HG03108 (cell line): ENCODE data around the gene MYO15A.
A peak's percentile ranks its signal among the peaks of the same experiment; 100 is the strongest.
"Not testable (repeated sequence)": the region's sequence is repeated elsewhere in the genome, so short reads cannot be mapped to it uniquely, and the experiment has no call there.

Experiments
- ATAC-seq: cut with Tn5 transposase; IDR thresholded peaks from one replicate; pipeline ENCODE4 v1.9.1; 2021; ENCODE audit warnings: moderate library complexity; ENCODE audit not compliant: unreplicated experiment

The MYO15A gene

GRCh38 chr17:18208092-18208491 is 99.5 kb downstream of the MYO15A start:
- no peak for ATAC-seq

- no peak for ATAC-seq
Measured at GRCh38 chr17:18213666-18214270, 105.2 kb downstream of the MYO15A start.

GRCh38 chr17:18216906-18217305 is 108.3 kb downstream of the MYO15A start:
- not testable (repeated sequence) for ATAC-seq

GRCh38 chr17:18217412-18218015 is 109.0 kb downstream of the MYO15A start:
- ATAC-seq, result no peak

GRCh38 chr17:18218756-18219415 is 110.3 kb downstream of the MYO15A start:
- ATAC-seq, result no peak

GRCh38 chr17:18224053-18224386 is 115.5 kb downstream of the MYO15A start:
- no peak for ATAC-seq

- no peak for ATAC-seq
Measured at GRCh38 chr17:18224387-18225120, 116.0 kb downstream of the MYO15A start.

GRCh38 chr17:18225121-18225641 is 116.6 kb downstream of the MYO15A start, which contains the start of gene LLGL1:
TSS of gene LLGL1 (plus strand) at chr17:18225635. CDS start at chr17:18225683, 48 bp downstream.
- ATAC-seq, result peak; percentile 85

GRCh38 chr17:18225642-18226283 is 117.2 kb downstream of the MYO15A start:
- no peak for ATAC-seq

GRCh38 chr17:18226284-18226945 is 117.9 kb downstream of the MYO15A start:
- no peak for ATAC-seq

- no peak for ATAC-seq
Measured at GRCh38 chr17:18227635-18228034, 119.1 kb downstream of the MYO15A start.

- no peak for ATAC-seq
Measured at GRCh38 chr17:18228176-18228682, 119.7 kb downstream of the MYO15A start.

- no peak for ATAC-seq
Measured at GRCh38 chr17:18229254-18229653, 120.7 kb downstream of the MYO15A start.
